ENCODE measurements around the gene P4HB.

Gene P4HB

DNA sequence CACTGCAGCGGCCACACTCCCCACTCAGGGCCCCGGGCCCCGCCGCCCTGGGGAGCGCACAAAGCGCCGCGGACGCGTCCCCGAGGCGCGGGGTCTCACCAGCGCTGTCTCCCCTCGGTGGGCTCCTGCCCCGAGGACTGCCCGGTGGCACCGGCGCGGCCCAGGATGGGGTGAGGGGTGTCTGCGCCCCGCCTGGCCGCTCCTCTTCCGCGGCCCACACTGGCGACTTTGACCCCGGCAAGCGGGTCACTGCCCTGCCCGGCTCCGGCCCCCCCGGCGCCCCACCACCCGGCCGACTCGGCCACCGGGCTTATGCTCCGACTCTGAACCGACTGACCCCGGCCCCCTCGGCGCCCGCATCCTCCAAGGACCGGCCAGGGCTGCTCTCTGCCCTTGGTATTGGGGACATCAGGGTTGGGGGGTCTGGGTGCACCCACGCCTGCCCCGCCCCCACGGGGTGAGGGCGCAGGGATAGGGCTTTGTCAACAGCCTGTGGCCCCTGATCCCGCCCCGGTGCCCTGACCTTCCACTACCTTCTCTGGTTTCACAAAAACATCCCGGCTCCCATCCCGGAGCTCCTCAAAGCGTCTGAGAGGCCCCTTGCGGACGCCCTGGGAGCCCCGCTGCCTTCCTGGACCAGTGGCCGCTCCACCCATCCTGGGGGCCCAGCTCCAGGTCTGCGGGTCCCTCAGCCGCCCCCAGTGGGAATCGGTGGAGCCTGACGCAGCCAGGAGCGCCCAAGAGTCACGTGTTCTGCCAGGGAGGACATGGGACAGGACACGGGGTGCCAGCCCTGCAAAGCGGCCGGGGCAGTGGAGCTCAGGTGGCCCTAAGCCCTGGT, 55.6 kb downstream of the P4HB start:
- DNase-seq (ENCODE audit: extremely low read depth, low read depth) = no peak
- no peak overlapping the region for H3K4me3 ChIP-seq (replicated peaks; ENCODE audit: low read depth, low read length)
- TF ChIP-seq, protein P1, sequence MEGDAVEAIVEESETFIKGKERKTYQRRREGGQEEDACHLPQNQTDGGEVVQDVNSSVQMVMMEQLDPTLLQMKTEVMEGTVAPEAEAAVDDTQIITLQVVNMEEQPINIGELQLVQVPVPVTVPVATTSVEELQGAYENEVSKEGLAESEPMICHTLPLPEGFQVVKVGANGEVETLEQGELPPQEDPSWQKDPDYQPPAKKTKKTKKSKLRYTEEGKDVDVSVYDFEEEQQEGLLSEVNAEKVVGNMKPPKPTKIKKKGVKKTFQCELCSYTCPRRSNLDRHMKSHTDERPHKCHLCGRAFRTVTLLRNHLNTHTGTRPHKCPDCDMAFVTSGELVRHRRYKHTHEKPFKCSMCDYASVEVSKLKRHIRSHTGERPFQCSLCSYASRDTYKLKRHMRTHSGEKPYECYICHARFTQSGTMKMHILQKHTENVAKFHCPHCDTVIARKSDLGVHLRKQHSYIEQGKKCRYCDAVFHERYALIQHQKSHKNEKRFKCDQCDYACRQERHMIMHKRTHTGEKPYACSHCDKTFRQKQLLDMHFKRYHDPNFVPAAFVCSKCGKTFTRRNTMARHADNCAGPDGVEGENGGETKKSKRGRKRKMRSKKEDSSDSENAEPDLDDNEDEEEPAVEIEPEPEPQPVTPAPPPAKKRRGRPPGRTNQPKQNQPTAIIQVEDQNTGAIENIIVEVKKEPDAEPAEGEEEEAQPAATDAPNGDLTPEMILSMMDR (IDR thresholded peaks at IDR 0.05; ENCODE audit: low read depth, low read length, missing control alignments) = no peak

DNA sequence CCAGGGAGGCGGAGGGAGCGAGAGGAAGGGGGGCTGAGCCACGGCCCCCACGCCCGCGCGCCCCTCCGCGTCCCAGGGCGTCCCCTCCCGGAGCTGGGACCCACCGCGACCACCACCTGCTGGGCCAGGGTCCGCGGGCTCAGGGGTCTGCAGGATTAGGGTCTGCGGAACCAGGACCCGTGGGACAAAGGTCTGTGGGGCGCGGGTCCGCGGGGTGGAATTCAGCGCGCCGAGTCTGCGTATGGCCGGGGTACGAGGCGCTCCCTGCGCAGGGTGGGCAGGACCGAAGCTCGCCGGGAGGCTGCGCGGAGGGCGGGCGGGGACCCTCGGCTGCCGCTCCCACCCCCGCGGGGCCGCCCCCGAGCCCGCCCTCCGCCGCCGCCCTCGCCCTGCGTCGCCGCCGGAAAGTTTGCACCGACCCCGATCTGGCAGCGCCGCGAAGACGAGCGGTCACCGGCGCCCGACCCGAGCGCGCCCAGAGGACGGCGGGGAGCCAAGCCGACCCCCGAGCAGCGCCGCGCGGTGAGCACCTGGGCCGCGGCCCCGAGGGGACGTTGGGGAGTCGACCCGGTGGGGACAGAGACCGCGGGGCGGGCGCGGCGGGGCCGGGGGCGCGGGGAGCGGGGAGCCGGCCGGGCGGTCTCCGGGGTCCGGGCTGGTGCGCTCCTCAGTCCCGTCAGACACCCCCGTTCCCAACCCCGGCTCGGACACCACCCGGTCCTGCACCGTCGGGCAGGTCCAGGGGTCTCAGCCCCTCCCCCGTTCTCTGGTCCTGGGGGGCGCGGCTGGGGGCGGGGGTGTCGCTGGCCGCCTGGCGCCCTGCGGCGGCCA, 56.4 kb downstream of the P4HB start, which contains the start of gene GCGR:
Gene GCGR, plus strand, starts transcription at position 423 of the 831 bp plus-strand sequence. CDS start 4,869 bp downstream, outside the sequence.
- H3K4me3 ChIP-seq (replicated peaks; ENCODE audit: low read depth, low read length) = no peak within 1 kb of the TSS
- TF ChIP-seq, protein P1 (IDR thresholded peaks at IDR 0.05; ENCODE audit: low read depth, low read length, missing control alignments) = no peak
- no peak for DNase-seq (ENCODE audit: extremely low read depth, low read depth)

GRCh38 chr17:81802856-81803643, 57.3 kb downstream of the P4HB start:
- DNase-seq (ENCODE audit: extremely low read depth, low read depth) = no peak
- TF ChIP-seq, protein P1 (IDR thresholded peaks at IDR 0.05; ENCODE audit: low read depth, low read length, missing control alignments) = no peak
- no peak overlapping the region for H3K4me3 ChIP-seq (replicated peaks; ENCODE audit: low read depth, low read length)

DNA sequence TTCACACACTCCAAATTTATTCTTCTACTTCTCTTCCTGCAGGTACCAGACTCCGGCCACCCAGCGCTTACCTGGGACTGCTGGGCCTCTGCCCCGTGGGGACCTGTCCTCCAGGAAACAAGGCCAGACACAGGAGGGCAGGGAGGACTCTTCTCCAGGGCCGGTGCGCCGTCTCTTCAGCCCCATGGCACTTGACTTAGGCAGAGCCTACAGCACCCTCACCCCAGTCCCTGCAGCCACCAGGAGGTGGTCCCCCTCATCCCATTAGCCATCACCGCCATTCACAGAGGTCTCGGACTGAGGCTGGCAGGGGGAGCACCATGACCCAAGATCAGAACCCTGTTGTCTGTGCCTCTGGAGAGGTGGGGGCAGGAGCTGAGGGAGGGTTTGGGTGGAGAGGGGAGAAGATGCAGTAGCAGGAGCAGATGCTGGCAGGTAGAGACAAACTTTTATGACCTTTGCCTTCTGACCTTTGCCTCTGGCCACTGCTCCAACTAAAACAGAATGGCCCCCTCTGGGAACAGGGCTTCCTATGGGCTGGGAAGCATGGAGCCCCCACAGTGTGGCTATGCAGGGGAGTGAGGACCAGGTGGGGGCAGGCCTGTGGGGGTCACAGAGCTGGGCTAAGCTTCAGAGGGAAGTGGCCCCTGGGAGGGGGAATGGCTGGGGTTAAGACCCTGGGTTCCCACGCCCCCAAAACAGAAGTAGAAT, 58.1 kb downstream of the P4HB start:
- DNase-seq (ENCODE audit: extremely low read depth, low read depth) = no peak
- H3K4me3 ChIP-seq (replicated peaks; ENCODE audit: low read depth, low read length) = no peak overlapping the region
- TF ChIP-seq, protein P1 (IDR thresholded peaks at IDR 0.05; ENCODE audit: low read depth, low read length, missing control alignments) = no peak

DNA sequence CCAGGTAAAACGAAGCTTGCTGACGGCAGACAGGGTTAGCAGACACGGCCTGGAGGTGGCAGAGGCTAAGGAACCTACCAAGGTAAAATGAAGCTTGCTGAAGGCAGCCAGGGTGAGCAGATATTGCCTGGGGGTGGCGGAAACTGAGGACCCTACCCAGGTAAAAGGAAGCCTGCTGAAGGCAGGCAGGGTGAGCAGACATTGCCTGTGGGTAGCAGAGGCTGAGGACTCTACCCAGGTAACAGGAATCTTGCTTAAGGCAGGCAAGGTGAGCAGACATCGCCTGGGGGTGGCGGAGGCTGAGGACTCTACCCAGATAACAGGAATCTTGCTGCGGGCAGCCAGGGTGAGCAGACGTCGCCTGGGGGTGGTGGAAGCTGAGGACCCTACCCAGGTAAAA, 59.0 kb downstream of the P4HB start:
- no peak for DNase-seq (ENCODE audit: extremely low read depth, low read depth)
- H3K4me3 ChIP-seq (replicated peaks; ENCODE audit: low read depth, low read length) = no peak overlapping the region
- TF ChIP-seq, protein P1 (IDR thresholded peaks at IDR 0.05; ENCODE audit: low read depth, low read length, missing control alignments) = no peak

DNA sequence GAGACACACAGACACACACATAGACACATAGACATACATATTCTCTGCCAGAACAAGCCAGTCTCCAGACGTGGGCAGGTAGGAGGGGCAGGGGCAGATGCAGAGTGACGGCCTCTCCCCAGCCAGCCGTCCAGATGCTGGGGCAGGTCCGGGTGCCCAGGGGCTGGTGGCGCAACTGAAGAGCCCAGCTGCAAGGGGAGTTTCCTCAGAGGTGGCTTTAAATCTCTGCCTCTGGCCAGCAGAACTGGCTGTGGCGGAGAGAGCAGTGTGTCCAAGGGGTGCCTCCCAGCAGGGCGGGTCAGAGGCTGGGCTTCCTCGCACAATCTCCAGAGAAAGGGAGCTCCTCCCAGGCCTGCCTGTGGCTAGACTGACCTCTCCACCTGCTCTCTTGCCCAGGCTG, 65.8 kb downstream of the P4HB start:
- TF ChIP-seq, protein P1 (IDR thresholded peaks at IDR 0.05; ENCODE audit: low read depth, low read length, missing control alignments) = no peak
- H3K4me3 ChIP-seq (replicated peaks; ENCODE audit: low read depth, low read length) = no peak overlapping the region
- DNase-seq (ENCODE audit: extremely low read depth, low read depth) = no peak
